ENCODE results near the gene ZNF239. TPM values are rescaled to one million over a fixed set of nuclear protein-coding genes. Genes with fewer than 3 reads are reported as not detected.
"Not testable (repeated sequence)": the region's sequence is repeated elsewhere in the genome, so short reads cannot be mapped to it uniquely, and the experiment has no call there.

ZNF239 gene
- total RNA-seq, 1 donor from 2014 or later, result 9.2 TPM

- no peaks in the 10 kb centered on the region for H3K9me3 Mint-ChIP-seq
- H3K27ac Mint-ChIP-seq, result no peak overlapping the region
- no peaks in the 10 kb centered on the region for H3K36me3 Mint-ChIP-seq
- DNase-seq (ENCODE audit: extremely low spot score, unreplicated experiment), result no peak
- no peak for TF ChIP-seq CTCF (conservative IDR thresholded peaks at IDR 0.05)
- H3K4me3 Mint-ChIP-seq, result no peak overlapping the region
- peaks cover 10% of the 10 kb centered on the region for H3K4me1 Mint-ChIP-seq (ENCODE audit: unreplicated experiment)
- peaks cover 22% of the 10 kb centered on the region for H3K27me3 Mint-ChIP-seq
Observed at GRCh38 chr10:43598446-43598845, 24.0 kb upstream of the ZNF239 start.

- no peak for TF ChIP-seq CTCF (conservative IDR thresholded peaks at IDR 0.05)
- Mint-ChIP-seq H3K4me1 (ENCODE audit: unreplicated experiment) (peaks cover 10% of the 10 kb centered on the region), H3K27me3 (peaks cover 21% of the 10 kb centered on the region), H3K27ac (no peak overlapping the region), H3K36me3 (no peaks in the 10 kb centered on the region), H3K9me3 (no peaks in the 10 kb centered on the region), H3K4me3 (no peak overlapping the region)
- no peak for DNase-seq (ENCODE audit: extremely low spot score, unreplicated experiment)
Observed at GRCh38 chr10:43596546-43596945, 22.1 kb upstream of the ZNF239 start.

- TF ChIP-seq CTCF (conservative IDR thresholded peaks at IDR 0.05), result no peak
- Mint-ChIP-seq H3K9me3 (no peaks in the 10 kb centered on the region), H3K4me3 (no peak overlapping the region), H3K36me3 (no peaks in the 10 kb centered on the region), H3K27me3 (peaks cover 18% of the 10 kb centered on the region), H3K27ac (no peak overlapping the region), H3K4me1 (ENCODE audit: unreplicated experiment) (peaks cover 10% of the 10 kb centered on the region)
- DNase-seq (ENCODE audit: extremely low spot score, unreplicated experiment), result no peak
Observed at GRCh38 chr10:43595739-43596298, 21.4 kb upstream of the ZNF239 start.

GRCh38 chr10:43594944-43595589 is 20.7 kb upstream of the ZNF239 start:
- Mint-ChIP-seq H3K36me3 (no peaks in the 10 kb centered on the region), H3K27ac (no peak overlapping the region), H3K27me3 (peaks cover 19% of the 10 kb centered on the region), H3K9me3 (no peaks in the 10 kb centered on the region), H3K4me3 (no peak overlapping the region), H3K4me1 (ENCODE audit: unreplicated experiment) (peaks cover 10% of the 10 kb centered on the region)
- DNase-seq (ENCODE audit: extremely low spot score, unreplicated experiment), result no peak
- TF ChIP-seq CTCF (conservative IDR thresholded peaks at IDR 0.05), result no peak

GRCh38 chr10:43591303-43591904 is 17.0 kb upstream of the ZNF239 start:
- no peak for DNase-seq (ENCODE audit: extremely low spot score, unreplicated experiment)
- TF ChIP-seq CTCF (conservative IDR thresholded peaks at IDR 0.05), result no peak
- peaks cover 15% of the 10 kb centered on the region for H3K4me1 Mint-ChIP-seq (ENCODE audit: unreplicated experiment)
- no peak overlapping the region for H3K27ac Mint-ChIP-seq
- H3K27me3 Mint-ChIP-seq, result peaks cover 27% of the 10 kb centered on the region
- H3K36me3 Mint-ChIP-seq, result no peaks in the 10 kb centered on the region
- H3K4me3 Mint-ChIP-seq, result no peak overlapping the region
- no peaks in the 10 kb centered on the region for H3K9me3 Mint-ChIP-seq

GRCh38 chr10:43586730-43587115 is 12.3 kb upstream of the ZNF239 start:
- H3K27me3 Mint-ChIP-seq, result peaks cover 21% of the 10 kb centered on the region
- peak overlapping the region; percentile 76 for H3K27ac Mint-ChIP-seq
- H3K4me3 Mint-ChIP-seq; DNase-seq (ENCODE audit: extremely low spot score, unreplicated experiment); H3K4me1 Mint-ChIP-seq (ENCODE audit: unreplicated experiment); H3K36me3 Mint-ChIP-seq; H3K9me3 Mint-ChIP-seq: not testable (repeated sequence)
